HTR-8/SVneo (cell line): ENCODE measurements around the gene EVC.

ENCODE experiments used
- DNase-seq: peaks from one replicate; pipeline ENCODE4 v3.0.0; 2011; ENCODE audit warnings: low spot score, mixed read lengths; ENCODE audit not compliant: insufficient read length
- FAIRE-seq: peaks from 2 replicates; lab custom pipeline; 2011; peaks lifted over from hg19 to GRCh38; lab: Jason Lieb, UNC

The EVC gene

DNA sequence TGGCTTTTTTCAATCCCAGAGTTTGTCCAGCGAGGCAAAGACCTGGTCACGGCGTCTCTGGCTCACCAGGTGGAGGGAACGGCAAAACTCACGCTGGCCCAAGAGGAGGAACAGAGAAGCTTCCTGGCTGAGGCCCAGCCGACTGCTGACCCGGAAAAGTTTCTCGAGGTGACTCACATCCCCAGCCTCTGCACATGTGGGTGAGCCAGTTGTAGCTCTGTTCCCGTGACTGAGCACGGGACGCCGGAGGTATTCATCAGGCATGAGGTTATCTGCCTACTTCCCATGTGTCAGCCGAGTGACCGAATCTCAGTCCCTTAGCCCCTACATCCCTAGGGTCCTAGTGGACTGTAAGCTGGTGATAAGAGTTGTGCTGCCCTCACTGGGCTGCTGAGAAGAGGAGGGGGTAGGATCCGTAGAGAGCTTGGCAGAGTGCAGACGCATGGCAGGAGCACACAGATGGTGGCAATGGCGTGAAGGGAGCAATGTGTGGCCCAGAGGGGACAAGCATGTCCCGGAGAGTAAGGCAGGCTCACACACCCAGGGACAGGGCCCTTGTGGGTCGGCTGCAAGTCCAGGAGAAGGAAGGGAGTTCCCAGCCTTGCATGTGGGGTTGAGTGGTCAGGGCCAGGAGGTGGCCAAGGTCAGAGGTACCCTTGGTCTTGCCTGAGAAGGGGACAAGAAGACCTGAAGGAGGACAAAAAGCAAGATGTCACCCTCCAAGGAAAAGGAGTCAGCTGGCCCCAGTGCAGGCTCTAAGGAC lies 42.9 kb downstream of the EVC start:
- DNase-seq (peak; percentile 35), FAIRE-seq (peak; percentile 55)

DNA sequence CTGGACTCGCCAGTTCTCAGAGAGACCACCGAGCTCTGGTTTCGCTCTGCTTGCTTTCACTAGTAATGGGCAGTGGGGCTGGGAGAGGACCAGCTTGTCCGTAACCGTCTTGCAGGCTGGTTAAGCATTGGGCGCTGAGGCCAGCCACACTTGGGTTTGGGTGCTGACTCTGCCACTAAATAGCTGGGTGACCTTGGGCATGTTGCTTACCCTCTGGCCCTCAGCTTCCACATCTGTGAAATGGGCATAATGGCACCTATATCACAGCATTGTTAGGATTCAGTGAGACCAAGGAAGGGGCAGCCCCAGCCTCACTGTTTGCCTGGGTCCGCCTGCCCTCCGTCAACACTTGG lies 43.5 kb downstream of the EVC start:
- DNase-seq = no peak
- no peak for FAIRE-seq

DNA sequence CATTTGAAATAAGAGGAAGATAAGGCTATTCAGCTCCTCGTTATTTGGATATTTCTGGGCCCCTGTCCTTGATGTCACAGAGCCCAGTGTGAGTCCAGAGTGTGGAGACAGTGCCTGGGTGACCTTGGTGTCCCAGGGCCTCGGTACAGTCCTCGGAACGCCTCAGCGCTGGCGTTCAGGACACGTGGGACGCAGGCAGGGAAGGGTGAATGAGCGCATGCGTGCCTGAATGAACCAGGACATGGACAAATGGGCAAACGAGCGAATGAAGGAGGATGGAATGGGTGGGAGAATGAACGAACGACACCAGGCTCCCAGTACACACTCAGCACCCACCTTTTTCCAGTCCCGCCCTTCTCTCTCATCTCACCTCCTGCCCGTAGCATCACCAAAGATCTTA lies 44.2 kb downstream of the EVC start:
- FAIRE-seq (no peak), DNase-seq (no peak)

DNA sequence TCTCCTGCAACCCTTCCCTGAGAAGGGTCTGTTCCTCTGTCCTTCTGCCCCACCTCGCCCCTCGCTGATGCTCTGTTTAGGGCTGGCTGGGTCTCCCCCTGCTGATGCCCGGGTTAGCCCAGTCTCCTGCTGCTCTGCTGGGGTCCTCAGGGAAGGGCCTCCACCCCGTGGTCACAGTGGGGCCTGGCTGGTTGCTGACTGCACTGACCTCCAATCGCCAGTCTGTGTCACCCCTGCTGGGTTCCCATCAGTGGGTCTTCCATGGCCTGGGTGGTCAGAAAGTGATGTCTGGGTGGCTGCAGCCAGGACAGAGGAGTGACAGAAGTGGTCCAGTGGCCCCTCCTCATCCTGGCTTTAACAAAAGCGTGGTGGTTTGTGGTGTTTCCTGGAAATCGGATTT lies 44.7 kb downstream of the EVC start:
- no peak for DNase-seq
- FAIRE-seq = no peak

DNA sequence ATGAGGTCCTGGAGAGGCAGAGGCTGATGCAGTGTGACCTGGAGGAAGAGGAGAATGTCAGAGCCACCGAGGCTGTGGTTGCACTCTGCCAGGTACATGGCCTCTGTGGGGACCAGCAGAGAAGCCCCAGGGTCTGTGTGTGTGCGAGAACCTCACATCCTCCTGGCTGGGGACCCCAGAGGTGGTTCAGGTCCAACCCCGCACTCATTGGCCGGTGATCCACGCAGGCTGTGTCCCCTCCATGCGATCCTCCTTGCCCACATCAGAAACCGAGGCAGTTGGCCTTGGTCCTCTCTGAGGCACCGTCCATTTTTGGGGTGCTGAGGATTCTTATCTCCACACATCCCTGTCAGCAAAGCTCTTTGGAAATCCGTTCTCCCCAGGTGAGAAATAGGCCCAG lies 45.3 kb downstream of the EVC start:
- no peak for DNase-seq
- FAIRE-seq = no peak

DNA sequence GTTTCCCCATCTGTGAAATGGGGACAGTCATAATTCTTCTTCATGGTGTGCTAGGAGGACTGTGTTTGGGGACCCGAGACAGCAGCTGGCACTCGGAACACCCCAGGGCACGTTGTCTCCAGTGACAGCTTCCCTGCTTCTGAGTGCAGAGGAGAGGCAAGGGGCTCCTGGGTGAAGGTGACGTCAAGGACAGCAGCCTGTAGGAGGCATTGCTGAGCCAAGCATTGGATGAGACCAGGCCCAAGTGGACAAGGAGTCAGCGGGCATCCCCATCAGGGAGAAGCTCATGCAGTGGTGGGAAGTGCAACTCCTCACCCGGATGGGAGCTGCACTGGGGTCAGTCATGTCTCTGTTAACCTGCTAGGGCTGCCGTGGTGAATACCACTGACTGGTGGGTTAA lies 46.1 kb downstream of the EVC start:
- no peak for DNase-seq

DNA sequence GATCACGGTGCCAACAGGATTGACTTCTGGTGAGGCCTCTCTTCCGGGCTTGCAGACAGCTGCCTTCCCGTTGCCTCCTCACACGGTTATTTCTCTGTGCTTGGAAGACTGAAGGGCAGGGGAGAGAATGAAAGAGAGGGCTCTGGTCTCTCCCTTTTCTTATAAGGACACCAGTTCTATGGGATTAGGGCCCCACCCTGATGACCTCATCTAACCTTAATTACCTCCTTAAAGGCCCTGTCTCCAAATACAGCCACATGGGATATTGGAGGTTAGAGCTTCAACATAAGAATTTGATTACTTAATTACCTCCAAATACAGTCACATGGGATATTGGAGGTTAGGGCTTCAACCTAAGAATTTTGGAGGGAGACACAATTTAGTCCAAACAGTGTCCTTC lies 46.5 kb downstream of the EVC start:
- DNase-seq (no peak), FAIRE-seq (no peak)

More for the DNA sequence above, 46.1 kb downstream of the EVC start:
- FAIRE-seq = no peak

DNA sequence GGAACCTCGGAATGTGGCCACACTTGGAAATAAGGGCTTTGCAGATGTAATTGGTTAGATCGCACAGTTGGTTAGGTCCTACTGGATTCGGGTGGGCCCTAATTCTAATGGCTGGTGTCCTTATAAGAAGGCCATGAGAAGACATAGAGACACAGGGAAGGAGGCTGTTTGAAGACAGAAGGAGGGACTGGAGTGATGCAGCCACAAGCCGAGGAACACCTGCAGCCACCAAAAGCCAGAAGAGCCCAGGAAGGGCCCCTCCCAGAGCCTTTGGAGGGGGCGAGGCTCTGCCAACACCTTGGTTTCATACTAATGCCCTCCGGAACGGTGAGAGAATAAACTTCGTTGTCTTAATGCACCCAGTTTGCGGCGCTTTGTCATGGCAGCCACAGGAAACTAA lies 47.0 kb downstream of the EVC start:
- FAIRE-seq (no peak), DNase-seq (no peak)

DNA sequence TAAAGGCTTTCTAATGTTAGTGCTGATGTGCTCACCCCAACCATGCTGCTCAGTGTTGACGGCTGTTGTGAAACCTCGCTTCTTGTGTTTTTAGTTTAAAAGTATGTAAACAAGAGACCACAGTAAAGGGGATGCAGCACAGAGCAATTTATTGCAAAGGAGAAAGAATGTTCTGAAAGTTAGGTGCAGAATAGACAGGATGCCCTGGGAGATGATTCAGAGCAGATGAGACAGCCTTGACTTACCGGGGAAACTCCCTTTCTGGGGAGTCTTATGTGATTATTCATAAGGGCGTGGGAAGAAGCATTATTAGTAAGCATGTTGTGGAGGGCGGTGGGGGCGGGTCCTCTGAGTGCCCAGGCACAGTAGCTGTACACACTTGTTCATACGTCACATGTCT lies 47.7 kb downstream of the EVC start:
- peak; percentile 60 for DNase-seq
- FAIRE-seq = peak; percentile 84

DNA sequence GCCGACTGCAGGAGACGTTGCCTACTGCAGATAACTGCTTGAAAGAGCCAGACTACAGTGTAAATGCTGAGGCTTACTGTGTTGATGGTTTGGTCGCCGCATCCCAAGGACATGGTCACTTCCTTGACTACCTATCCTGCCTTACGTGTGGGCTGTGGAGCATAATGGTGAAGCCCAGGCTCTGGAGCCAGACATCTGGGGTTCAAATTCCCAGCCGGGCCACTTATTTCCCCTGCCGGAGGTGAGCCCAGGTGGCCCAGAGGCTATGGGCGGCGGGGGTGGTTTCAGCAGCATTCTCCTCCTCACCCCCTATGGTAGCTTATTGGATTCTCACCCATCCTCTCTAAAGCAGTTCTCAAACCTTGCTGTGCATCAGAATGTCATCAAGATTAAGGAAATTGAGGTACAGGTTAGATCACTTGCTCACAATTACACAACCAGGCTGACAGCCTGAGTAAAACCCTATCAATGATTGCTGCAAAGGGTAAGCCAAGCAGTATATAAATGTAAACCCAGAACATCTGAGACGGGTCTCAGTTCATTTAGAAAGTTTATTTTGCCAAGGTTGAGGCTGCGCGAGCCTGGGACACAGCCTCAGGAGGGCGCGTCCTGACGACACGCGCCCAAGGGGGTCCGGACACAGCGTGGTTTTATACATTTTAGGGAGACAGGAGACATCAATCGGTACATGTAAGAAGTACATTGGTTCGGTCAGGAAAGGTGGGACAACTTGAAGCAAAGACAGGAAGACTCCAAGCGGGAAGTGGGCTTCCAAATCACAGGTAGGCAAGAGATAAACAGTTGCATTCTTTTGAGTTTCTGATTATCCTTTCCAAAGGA lies 48.5 kb downstream of the EVC start:
- FAIRE-seq = peak; percentile 49
- DNase-seq = no peak

DNA sequence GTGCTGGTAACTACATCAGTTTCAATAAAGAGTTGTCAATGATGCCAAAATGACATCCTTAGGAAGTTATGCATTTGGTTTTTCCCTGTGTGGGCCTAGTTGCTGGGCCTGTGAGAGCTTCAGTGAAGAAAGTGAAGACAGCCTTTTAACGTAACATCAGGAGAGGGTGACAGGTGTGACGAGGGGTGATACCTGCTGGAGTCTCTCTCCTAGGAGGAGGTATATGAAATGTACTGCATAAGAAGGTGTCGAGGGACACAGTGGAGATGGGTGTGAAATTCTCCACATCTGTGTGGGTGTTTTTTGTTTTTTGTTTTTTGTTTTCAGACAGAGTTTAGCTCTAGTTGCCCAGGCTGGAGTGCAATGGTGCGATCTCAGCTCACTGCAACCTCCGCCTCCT lies 49.2 kb downstream of the EVC start:
- DNase-seq = no peak
- no peak for FAIRE-seq

DNA sequence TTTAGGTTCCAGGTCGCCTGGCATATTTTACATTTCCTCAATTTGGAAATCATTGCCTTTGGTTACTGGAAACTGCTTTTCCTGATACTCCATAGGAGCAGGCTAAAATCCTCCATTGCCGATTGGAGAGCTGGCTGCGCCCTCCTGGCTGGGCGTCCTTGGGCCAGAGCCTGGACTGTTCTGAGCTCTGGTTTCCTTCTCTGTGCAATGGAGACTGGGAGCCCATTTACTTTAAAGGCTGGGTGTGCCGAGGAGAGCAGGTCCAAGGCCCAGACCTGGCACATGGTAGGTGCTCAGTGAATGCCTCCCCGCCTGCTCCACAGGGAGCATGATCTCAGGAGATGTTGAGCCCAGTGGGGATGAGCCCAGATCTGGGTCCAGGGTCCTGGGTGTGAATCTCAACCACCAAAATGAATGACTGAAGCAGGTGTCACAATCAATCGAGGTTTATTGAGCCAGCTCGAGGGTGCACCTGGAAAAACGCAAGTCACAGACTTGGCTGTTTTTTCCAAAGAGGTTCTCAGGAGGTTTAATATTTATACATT lies 50.0 kb downstream of the EVC start:
- no peak for DNase-seq
- no peak for FAIRE-seq

DNA sequence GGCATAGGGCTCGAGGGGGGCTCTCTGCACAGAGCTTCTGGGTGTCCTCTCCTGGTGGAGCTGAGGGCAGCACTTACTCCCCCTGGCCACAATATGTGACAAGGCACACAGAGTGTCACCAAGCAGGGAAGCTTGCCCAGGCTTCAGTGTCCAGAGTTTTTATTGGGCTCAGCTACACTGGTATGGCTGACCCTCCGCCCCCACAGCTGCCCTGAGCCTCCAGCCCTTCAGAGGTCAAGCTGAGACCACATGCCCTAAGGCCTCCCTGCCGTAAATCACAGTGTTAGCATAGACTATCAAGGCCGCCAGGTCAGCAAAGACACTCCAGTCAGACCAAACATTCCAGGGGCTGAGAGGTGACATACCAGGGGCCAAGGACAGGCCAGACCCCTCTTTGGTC lies 59.0 kb downstream of the EVC start:
- DNase-seq (no peak), FAIRE-seq (no peak)

DNA sequence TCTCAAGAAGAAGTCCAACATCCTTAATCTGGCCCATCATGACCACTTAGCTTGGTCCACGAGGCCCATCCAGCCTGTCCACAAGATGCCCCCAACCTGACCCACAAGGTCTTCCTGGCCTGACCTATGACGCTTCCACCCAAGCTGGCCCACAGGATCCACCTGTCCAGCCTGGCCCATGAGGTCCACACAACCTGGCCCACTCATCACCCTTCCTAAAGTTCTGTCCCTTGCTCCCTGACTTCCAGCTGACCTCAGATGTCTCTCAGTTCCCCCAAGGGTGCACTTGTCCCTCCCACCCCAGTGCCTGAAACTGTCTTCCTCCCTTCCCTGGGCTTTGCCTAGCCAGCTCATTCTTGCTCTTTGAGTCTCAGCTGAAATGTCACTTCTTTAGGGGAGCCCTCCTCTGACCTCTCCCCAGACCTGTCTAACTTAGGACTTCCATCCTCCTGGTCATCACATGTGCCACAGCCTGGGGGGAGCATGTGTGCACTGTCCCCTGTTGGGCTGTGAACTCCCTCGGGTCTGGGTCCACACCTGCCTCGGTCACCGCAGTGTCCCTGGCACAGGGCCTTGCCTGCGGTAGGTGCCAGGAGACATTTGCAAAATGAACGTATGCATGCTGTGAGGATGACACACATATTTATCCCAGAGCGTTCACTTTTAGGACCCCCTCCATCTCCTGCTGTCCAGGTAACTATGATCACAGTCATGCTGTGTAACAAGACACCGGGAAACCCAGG lies 61.7 kb downstream of the EVC start:
- no peak for FAIRE-seq
- no peak for DNase-seq

DNA sequence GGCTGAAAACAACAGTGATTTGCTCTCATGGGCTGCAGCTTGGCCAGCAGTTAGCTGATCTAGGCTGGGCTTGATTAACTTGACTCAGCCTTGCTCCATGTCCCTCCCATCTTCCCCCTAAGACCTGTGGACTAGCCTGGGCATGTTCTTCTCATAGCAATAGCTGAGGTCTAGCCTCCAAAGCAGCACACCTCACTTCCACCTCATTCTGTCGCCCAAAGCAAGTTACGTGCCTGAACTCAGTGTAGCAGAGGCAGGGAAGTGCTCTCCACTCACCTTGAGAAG lies 62.2 kb downstream of the EVC start:
- FAIRE-seq (no peak), DNase-seq (no peak)

DNA sequence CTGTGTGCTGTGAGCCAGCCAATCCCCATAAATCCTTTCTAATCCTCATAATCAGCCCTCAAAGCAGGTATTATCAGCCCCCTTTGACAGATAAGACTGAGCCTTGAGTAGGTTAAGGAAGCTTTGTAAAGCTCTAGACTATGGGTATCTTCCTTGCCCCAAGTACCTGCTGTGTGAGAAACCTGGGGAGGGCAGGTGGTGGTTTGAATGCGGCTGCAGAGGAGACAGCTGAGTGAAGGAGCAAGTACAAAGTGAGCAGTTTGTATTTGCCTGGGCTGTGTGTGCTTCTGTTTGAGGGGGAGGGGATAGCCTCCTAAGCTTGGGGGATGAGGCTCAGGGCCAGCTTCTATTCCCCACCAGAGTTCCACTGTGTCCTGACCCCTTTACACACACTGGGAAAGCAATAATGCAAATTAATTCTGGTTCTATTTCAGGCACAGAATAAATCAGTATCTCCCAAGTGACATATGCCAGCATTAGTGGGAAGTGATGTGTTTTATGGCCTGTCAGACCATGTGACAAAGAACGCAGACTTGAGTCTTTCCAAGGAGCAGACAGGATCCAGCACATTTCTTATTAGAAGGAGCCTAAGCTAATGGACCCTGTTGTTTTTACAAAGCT lies 63.5 kb downstream of the EVC start:
- DNase-seq (no peak), FAIRE-seq (no peak)

DNA sequence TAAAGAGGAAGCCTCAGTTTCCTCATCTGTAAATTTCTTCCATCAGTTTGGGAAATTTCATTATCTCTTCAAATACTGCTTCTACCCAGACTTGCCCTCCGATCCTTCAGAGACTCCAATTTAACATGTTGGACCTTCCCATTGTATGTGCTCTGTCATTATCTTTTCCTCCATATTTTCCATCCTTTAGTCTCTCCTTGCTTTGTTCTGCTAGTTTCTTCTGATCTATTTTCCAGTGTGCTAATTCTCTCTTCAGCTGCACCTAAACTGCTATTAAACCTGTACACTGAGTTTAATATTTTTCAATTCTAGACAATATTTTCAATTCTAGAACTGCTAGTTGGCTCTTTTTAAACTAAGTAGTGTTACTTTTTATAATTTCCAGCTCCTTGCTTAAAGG lies 65.5 kb downstream of the EVC start:
- FAIRE-seq (no peak), DNase-seq (no peak)

DNA sequence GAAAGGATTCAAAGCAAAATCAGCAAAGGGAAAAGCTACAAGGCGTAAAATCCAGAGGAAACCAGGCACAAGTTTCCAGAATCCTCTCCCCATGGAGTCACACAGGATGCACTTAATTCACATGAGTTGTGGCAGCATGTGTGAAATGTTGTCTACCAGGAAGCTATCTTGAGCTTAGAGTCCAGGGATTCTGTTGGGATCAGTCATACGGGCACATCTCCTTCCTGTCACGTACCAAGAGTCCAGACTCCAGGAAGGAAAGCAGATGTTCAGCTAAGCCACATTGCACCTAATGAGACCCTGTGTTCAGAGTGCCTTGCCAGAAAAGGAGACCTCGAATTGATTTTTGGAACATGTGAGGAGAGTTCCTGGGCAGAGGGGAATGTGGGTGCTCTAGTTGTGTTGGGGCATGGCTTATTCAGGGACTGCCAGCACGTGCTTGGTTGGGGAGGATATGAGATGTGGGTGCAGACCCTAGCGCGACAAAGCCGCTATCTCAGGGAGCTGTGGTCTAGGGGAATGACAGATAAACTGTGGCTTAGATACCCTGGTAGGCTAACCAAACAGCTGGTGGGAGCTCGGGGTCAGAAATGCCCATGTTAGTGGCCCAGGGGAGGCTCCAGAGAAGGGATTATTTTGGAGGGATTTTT lies 70.0 kb downstream of the EVC start:
- FAIRE-seq (no peak), DNase-seq (no peak)

DNA sequence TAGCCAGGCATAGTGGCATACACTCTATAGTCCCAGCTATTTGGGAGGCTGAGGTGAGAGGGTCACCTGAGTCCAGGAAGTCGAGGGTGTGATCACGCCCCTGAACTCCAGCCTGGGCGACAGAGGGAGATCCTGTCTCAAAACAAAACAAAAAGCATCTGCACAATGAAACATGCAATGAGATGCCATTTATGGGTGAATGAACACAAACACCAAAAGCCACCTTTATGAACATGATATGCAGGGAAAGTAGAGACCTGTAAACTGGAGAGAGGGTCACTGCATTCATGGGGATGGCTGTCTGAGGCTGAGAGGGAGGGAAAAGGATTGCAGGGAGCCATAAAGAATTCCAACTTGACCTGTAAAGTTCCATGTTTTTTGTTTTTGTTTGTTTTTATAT lies 70.7 kb downstream of the EVC start:
- no peak for DNase-seq
- no peak for FAIRE-seq

DNA sequence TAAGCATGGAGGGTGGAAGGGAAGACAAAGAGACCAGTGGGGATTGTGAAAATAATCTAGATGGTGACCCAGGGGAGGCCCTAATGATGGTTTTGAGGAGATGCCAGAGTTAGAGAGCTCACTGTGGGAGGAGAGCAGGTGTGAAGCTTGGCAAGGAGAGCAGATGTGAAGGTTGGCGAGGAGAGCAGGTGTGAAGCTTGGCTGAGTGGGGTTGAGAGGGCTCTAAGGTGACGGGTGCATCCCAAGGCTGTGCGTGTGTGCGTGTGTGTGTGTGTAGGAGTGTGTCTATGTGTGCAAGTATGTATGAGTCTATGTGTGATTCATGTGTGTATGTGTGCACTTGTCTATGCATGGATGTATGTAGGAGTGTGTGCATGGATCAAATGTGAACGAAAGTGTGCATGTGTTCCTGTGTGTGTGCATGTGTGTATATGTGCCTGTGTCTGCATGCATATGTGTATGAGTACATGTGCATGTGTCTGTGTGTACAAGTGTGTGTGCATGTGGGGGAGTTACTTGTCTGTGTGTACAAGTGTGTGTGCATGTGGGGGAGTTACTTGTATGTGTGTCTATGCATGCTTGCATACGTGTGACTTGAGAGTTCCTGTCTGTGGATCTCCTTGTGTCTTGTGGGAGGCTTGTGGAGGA lies 72.0 kb downstream of the EVC start:
- FAIRE-seq (peak; percentile 80), DNase-seq (no peak)
